Activated CD8-positive, alpha-beta T cell treated with anti-CD3 and anti-CD28 coated beads for 36 hours (primary cell): Measurements from ENCODE around the gene SLC6A13. TPM values are rescaled to one million over a fixed set of nuclear protein-coding genes. Genes with fewer than 3 reads are reported as not detected.
"Not testable (repeated sequence)": the region's sequence is repeated elsewhere in the genome, so short reads cannot be mapped to it uniquely, and the experiment has no call there.

Experiments used
- ATAC-seq: fragments of 200-7000 bp; cut with Tn5 transposase; one replicate; pipeline ENCODE4 v1.10.0; 2021; ENCODE audit warnings: mild to moderate bottlenecking, moderate library complexity
- CTCF ChIA-PET: fragments of 350-600 bp; sonication (Branson Sonifier 250); formaldehyde crosslinking; loops from one replicate; lab custom pipeline; 2021; ENCODE audit warnings: antibody characterized with exemption; lab: Charles Lee
- POLR2A ChIA-PET: fragments of 350-600 bp; sonication (Branson Sonifier 250); formaldehyde crosslinking; loops from one replicate; lab custom pipeline; 2021; ENCODE audit warnings: antibody characterized with exemption; lab: Charles Lee
- DNase-seq: peaks from one replicate; pipeline ENCODE4 v3.0.0-alpha.2; 2020
- H3K27ac Mint-ChIP-seq: one replicate; pipeline ENCODE4 v1.8.0; 2021; ENCODE audit warnings: mild to moderate bottlenecking, mixed read lengths
- H3K27me3 Mint-ChIP-seq: one replicate; pipeline ENCODE4 v1.8.0; 2021; ENCODE audit warnings: mixed read lengths
- H3K36me3 Mint-ChIP-seq: one replicate; pipeline ENCODE4 v1.8.0; 2021; ENCODE audit warnings: low read depth, mixed read lengths
- H3K4me1 Mint-ChIP-seq: one replicate; pipeline ENCODE4 v1.8.0; 2021; ENCODE audit warnings: low read depth, mixed read lengths
- H3K4me3 Mint-ChIP-seq: one replicate; pipeline ENCODE4 v1.8.0; 2021; ENCODE audit warnings: mild to moderate bottlenecking, moderate library complexity, mixed read lengths
- H3K9me3 Mint-ChIP-seq: one replicate; pipeline ENCODE4 v1.8.0; 2021; ENCODE audit warnings: mixed read lengths
- intact Hi-C: fragments of 100-400 bp; cut with micrococcal nuclease; formaldehyde crosslinking; loops from one replicate; pipeline ENCODE4 v1.10.0; 2022
- total RNA-seq, 2 experiments: library from RNA; stranded (reverse); gene quantifications; one replicate each; pipeline ENCODE4 v1.2.3, GENCODE V29; 2021
- TF ChIP-seq, protein P1 (sequence below): fragments of 200-600 bp; IDR thresholded peaks from one replicate; pipeline ENCODE4 v1.8.0; 2022; ENCODE audit warnings: antibody characterized with exemption, mild to moderate bottlenecking

The SLC6A13 gene
- total RNA-seq, 2 experiments from 2014 or later, result not detected

GRCh38 chr12:191541-191940, 71.1 kb downstream of the SLC6A13 start:
- Mint-ChIP-seq H3K27ac (no peak overlapping the region), H3K27me3 (peaks cover 15% of the 10 kb centered on the region)
- CTCF ChIA-PET, result no interaction called here

DNA sequence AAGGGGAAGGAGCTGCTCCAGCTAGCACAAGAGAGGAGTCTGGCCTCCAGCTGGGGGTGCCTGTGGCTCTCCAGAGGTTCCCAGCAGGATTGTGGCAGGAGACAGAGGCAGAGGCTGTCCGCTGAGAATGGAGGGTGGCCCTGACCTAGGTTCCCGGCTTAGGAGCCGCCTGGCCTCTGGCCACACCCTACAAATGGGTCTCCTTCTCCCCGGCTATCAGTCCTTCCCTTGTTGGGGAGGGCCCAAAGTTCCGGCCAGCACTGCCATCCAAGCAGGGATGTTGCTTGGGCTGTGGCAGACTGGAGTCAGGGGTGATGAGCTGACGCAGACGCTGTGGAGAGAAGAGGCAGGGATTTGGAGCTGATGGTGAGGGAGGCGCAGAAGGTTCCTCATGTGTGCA, 71.8 kb downstream of the SLC6A13 start:
- Mint-ChIP-seq H3K27me3 (peaks cover 15% of the 10 kb centered on the region), H3K27ac (no peak overlapping the region), H3K4me1 (peaks cover 4% of the 10 kb centered on the region), H3K9me3 (no peaks in the 10 kb centered on the region), H3K4me3 (no peak overlapping the region), H3K36me3 (no peaks in the 10 kb centered on the region)
- POLR2A ChIA-PET, result interaction anchor here (1.0 kb wide), 1 partner anchor 12 kb away, joined by 4 read pairs; no protein-coding TSS in a partner anchor
- ATAC-seq (no peak), DNase-seq (no peak)
- TF ChIP-seq, protein P1, sequence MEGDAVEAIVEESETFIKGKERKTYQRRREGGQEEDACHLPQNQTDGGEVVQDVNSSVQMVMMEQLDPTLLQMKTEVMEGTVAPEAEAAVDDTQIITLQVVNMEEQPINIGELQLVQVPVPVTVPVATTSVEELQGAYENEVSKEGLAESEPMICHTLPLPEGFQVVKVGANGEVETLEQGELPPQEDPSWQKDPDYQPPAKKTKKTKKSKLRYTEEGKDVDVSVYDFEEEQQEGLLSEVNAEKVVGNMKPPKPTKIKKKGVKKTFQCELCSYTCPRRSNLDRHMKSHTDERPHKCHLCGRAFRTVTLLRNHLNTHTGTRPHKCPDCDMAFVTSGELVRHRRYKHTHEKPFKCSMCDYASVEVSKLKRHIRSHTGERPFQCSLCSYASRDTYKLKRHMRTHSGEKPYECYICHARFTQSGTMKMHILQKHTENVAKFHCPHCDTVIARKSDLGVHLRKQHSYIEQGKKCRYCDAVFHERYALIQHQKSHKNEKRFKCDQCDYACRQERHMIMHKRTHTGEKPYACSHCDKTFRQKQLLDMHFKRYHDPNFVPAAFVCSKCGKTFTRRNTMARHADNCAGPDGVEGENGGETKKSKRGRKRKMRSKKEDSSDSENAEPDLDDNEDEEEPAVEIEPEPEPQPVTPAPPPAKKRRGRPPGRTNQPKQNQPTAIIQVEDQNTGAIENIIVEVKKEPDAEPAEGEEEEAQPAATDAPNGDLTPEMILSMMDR, result no peak
- CTCF ChIA-PET, result interaction anchor here (1.0 kb wide), 1 partner anchor 29 kb away, joined by 3 read pairs; no protein-coding TSS in a partner anchor
- intact Hi-C loops, result no loop called here

More at GRCh38 chr12:191541-191940, 71.1 kb downstream of the SLC6A13 start:
- TF ChIP-seq, protein P1, result no peak
- no peak for ATAC-seq
- Mint-ChIP-seq H3K36me3 (no peaks in the 10 kb centered on the region), H3K4me3 (no peak overlapping the region), H3K4me1 (peaks cover 4% of the 10 kb centered on the region), H3K9me3 (no peaks in the 10 kb centered on the region)
- no peak for DNase-seq
- intact Hi-C loops, result no loop called here
- POLR2A ChIA-PET, result no interaction called here

- H3K9me3 Mint-ChIP-seq, result no peaks in the 10 kb centered on the region
- H3K4me1 Mint-ChIP-seq, result peaks cover 4% of the 10 kb centered on the region
- peaks cover 15% of the 10 kb centered on the region for H3K27me3 Mint-ChIP-seq
- no peak overlapping the region for H3K27ac Mint-ChIP-seq
- intact Hi-C loops, result no loop called here
- no peak for ATAC-seq
- H3K36me3 Mint-ChIP-seq, result no peaks in the 10 kb centered on the region
- TF ChIP-seq, protein P1, result no peak
- CTCF ChIA-PET, result interaction anchor here (1.5 to 2.3 kb wide), 2 partner anchors 12 to 20 kb away, joined by 4 to 6 read pairs; no protein-coding TSS in a partner anchor
- POLR2A ChIA-PET, result no interaction called here
- H3K4me3 Mint-ChIP-seq, result no peak overlapping the region
- no peak for DNase-seq
Observed at GRCh38 chr12:189622-189962, 73.0 kb downstream of the SLC6A13 start.

- Mint-ChIP-seq H3K4me3 (peak overlapping the region; percentile 41), H3K27ac (no peak overlapping the region), H3K36me3 (no peaks in the 10 kb centered on the region), H3K9me3 (no peaks in the 10 kb centered on the region), H3K27me3 (peaks cover 15% of the 10 kb centered on the region), H3K4me1 (peaks cover 4% of the 10 kb centered on the region)
- TF ChIP-seq, protein P1, result peak; percentile 67
- DNase-seq, result peak; percentile 50
- ChIA-PET CTCF (interaction anchor here (1.3 to 2.3 kb wide), 3 partner anchors 12 to 83 kb away, joined by 4 to 6 read pairs (median 4); no protein-coding TSS in a partner anchor), POLR2A (no interaction called here)
- intact Hi-C loops, result no loop called here
- peak; percentile 95 for ATAC-seq
Observed at GRCh38 chr12:188910-189621, 73.6 kb downstream of the SLC6A13 start.

- H3K4me1 Mint-ChIP-seq, intact Hi-C loops, DNase-seq, ATAC-seq, H3K36me3 Mint-ChIP-seq, H3K9me3 Mint-ChIP-seq, H3K27ac Mint-ChIP-seq, POLR2A ChIA-PET: not testable (repeated sequence)
- CTCF ChIA-PET, result interaction anchor here (1.3 to 2.3 kb wide), 3 partner anchors 11 to 82 kb away, joined by 4 to 6 read pairs (median 4); no protein-coding TSS in a partner anchor
- Mint-ChIP-seq H3K27me3 (peaks cover 15% of the 10 kb centered on the region), H3K4me3 (peak overlapping the region; percentile 41)
Observed at GRCh38 chr12:187986-188909, 74.4 kb downstream of the SLC6A13 start.
